GM19240 (cell line): ENCODE data around the gene SSBP1.
"Not testable (repeated sequence)": the region's sequence is repeated elsewhere in the genome, so short reads cannot be mapped to it uniquely, and the experiment has no call there.

ENCODE experiments used
- DNase-seq: peaks from one replicate; pipeline ENCODE4 v3.0.0; 2011; ENCODE audit warnings: low spot score; ENCODE audit not compliant: insufficient read length

The SSBP1 gene

DNA sequence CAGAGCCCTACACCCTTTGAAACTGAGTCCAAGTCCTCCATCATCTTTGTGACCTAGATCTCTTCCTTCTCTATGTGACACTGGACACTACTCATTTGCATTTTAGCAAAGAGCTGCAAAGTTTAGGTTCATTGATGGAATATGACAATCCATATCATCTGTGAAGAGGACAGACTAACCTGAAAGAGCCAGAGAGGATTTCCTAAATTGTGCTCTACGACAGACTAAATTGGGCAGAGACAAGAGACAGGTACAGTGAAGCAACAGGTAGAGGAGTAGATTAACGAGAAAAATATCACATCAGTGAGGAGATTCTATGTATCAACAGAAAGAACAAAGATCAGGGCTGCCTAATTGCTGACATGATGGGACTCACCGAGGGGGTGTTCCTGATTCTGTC lies 25.6 kb downstream of the SSBP1 start, which contains the start of gene TAS2R3:
TAS2R3 (plus strand) TSS at position 301 of the 400 bp plus-strand sequence; CDS start at position 363, 62 bp downstream.
- DNase-seq: no peak

DNA sequence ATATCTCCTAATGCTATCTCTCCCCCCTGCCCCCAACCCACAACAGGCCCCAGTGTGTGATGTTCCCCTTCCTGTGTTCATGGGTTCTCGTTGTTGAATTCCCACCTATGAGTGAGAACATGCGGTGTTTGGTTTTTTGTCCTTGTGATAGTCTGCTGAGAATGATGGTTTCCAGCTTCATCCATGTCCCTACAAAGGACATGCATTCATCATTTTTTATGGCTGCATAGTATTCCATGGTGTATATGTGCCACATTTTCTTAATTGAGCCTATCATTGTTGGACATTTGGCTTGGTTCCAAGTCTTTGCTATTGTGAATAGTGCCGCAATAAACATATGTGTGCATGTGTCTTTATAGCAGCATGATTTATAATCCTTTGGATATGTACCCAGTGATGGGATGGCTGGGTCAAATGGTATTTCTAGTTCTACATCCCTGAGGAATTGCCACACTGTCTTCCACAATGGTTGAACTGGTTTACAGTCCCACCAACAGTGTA lies 32.0 kb downstream of the SSBP1 start:
- not testable (repeated sequence) for DNase-seq

DNA sequence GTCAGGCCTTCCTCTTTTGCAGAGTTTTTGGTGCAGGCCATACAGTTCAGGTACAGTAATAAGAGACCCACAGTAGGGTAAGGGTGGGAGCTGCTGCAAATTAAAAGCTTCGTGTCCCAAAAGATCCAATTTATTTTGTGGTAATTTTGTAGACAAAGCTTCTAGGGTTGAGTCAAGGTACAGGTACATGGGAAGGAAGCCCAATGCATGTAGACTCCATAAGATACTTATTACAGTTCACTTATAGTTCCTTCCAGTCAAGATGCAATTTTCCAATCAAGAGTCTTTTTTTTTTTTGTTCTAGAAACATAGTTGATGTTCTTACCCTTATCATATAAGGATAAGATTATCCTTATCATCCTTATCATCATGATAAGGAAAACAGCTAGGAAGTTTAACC lies 38.2 kb downstream of the SSBP1 start, which contains the start of gene TAS2R4:
TAS2R4 (plus strand) TSS at position 301 of the 400 bp plus-strand sequence. CDS start 1,815 bp downstream, outside the sequence.
- DNase-seq: no peak

DNA sequence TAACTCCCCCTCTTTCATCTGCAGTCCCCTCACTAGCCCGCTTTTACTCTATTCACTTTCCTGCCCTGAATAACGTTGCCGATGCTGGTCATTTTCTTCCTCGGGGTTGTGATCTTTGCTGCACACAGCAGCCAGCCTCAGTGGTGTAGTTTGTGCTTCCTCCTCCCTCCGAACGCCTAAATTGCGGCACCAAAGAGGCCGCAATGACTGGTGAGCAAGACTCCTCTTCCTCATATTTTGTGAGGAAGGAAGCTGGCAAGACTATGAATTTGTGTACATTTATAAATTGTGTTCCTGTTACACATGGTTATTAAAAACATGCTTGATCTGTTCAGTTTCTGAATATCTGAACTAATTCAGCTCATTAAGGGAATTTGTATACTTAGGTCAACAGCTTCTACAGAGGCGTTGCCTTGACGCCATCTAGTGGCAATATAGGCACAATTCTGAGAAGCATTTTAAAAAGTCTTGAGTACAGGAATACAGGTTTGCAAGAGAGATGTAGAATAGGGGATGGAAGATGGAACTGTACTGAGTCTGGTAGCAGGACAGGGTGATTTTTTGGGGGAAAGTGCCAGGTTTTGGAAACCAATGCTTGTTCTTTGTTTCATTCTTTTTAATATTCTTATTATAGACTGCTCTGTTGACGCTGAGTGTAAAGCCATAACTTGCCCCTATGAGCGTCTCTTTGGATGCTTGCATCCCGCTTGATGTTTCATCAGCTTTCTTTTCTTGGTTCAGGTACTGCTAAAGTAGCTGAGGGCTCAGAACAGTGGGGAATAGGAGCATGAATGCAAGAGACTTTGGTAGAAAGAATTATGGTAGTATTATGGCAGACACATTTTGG lies 47.8 kb downstream of the SSBP1 start:
- peak; percentile 14 for DNase-seq

DNA sequence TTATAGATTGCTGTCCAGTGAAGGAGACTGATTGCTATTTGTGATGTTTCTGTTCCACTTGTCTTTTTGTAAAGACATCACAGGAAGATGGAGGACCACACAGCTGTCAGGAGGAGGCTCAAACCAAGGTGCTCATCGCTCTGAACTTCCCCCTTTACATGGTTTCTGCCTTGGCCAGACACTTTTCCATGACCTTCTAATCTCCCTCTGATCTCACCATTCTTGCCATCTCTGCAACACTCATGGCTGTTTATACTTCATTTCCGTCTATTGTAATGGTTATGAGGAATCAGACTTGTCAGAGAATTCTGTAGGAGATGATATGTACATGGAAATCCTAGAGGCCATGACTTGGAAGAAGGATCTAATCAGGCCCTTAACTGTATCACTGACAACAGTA lies 50.1 kb downstream of the SSBP1 start:
- no peak for DNase-seq

DNA sequence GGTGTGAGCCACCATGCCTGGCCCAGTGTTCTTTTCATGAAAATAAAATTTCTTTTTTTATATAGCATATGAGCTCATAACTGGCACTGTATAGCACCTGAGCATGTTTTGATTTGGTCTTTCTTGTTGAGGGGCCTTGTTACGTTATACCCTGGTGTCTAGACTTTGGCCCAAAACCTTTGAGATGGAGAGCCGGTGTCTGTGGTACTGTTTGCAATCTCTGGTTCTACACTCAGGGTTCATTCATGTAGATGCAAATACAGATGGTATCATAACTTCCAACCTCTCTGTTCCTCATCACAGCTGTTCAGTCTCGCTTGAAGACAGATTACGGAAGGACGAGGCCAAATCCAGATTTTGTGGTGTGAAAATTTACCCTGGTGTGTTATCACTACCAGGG lies 51.8 kb downstream of the SSBP1 start, which contains the start of gene TAS2R5:
TAS2R5 (plus strand) TSS at position 301 of the 400 bp plus-strand sequence. CDS start 145 bp downstream, outside the sequence.
- no peak for DNase-seq

DNA sequence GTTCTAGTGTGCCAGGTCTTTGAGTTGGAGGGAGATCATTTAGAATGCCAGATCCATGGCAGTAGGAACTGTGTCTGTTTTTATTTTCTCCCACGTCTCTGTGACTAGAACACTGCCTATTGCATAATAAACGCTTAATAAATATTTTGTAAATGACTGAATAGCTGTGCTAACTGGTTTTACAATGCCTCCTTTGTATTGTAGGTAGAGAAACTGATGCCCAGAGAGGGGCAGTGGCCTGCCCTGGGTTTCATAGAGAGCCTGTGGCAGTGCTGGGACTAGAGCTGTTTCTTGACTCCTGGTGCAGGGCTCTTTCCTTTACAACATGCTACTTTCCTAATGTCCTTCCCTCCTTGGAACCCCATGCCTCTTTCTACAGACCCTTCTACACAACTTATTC lies 54.4 kb downstream of the SSBP1 start:
- DNase-seq: no peak
